Dendritic cell treated with granulocyte-macrophage colony-stimulating factor and Interleukin-4, amounts not matched to agents 40 ng/mL and 50 ng/mL, for 4 days (primary cell): ENCODE measurements around the gene SAA1.

ENCODE experiments used
- H3K27ac Mint-ChIP-seq: one replicate; pipeline ENCODE4 v1.8.0; 2022; ENCODE audit warnings: mild to moderate bottlenecking, mixed read lengths
- H3K27me3 Mint-ChIP-seq: one replicate; pipeline ENCODE4 v1.8.0; 2022; ENCODE audit warnings: mild to moderate bottlenecking, mixed read lengths
- H3K36me3 Mint-ChIP-seq: one replicate; pipeline ENCODE4 v1.8.0; 2022; ENCODE audit warnings: low read depth, mixed read lengths
- H3K4me1 Mint-ChIP-seq: one replicate; pipeline ENCODE4 v1.8.0; 2022; ENCODE audit warnings: low read depth, mixed read lengths
- H3K4me3 Mint-ChIP-seq: one replicate; pipeline ENCODE4 v1.8.0; 2022; ENCODE audit warnings: mild to moderate bottlenecking, moderate library complexity, mixed read lengths
- H3K9me3 Mint-ChIP-seq: one replicate; pipeline ENCODE4 v1.8.0; 2022; ENCODE audit warnings: mixed read lengths
- intact Hi-C: fragments of 100-400 bp; cut with micrococcal nuclease; formaldehyde crosslinking; loops from one replicate; pipeline ENCODE4 v1.15.0; 2022

SAA1 gene

DNA sequence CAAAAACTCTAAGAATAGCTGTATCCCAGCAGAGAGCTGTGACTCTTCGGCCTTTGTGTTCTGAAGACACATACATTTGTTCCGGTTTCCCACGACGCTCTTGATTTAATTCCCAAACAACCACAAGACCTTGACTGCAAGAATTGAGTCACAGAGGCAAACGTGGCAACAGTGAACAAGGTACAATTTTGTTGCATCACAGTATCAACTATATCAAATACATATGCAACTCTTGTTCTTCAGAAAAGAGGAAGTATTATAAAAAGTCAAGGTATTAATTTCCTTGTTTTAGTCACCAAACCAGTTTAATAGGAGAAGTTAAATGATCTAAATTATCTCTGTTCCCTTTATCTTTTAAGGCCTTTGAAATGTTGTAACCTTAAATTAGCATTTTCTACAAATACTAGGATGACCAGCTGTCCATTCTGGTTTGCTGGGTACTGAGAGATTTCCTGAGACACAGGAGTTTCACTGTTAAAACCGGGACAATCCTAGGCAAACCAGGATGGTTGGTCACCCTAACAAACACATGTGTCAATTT, 44.8 kb downstream of the SAA1 start:
- H3K4me3 Mint-ChIP-seq = no peak overlapping the region
- peaks cover 85% of the 10 kb centered on the region for H3K36me3 Mint-ChIP-seq
- peak overlapping the region; percentile 55 for H3K27ac Mint-ChIP-seq
- intact Hi-C loops = no loop called here
- no peaks in the 10 kb centered on the region for H3K27me3 Mint-ChIP-seq
- H3K4me1 Mint-ChIP-seq = peaks cover 51% of the 10 kb centered on the region
- H3K9me3 Mint-ChIP-seq = no peaks in the 10 kb centered on the region

DNA sequence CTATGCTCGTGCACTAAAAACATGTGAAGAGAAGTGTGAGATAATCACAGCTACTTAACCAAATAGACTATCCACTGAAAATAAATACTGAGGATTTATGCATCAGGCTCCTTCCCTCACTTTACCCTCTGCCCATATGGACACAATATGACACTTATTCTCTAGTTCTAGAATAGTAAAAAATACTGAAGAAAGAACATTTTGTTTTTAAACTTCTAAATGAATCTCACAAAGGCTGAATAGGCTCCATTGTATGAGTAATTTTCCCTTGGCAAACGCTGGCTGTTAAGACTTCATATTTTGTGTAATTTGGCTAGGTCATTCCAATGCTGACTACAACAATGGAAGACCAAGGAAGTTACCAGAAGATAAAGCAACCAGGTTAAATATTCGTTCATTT, 45.9 kb downstream of the SAA1 start:
- Mint-ChIP-seq H3K27me3 (no peaks in the 10 kb centered on the region), H3K4me3 (no peak overlapping the region), H3K36me3 (peaks cover 85% of the 10 kb centered on the region), H3K27ac (peak overlapping the region; percentile 55), H3K9me3 (no peaks in the 10 kb centered on the region), H3K4me1 (peaks cover 50% of the 10 kb centered on the region)
- intact Hi-C loops = no loop called here

DNA sequence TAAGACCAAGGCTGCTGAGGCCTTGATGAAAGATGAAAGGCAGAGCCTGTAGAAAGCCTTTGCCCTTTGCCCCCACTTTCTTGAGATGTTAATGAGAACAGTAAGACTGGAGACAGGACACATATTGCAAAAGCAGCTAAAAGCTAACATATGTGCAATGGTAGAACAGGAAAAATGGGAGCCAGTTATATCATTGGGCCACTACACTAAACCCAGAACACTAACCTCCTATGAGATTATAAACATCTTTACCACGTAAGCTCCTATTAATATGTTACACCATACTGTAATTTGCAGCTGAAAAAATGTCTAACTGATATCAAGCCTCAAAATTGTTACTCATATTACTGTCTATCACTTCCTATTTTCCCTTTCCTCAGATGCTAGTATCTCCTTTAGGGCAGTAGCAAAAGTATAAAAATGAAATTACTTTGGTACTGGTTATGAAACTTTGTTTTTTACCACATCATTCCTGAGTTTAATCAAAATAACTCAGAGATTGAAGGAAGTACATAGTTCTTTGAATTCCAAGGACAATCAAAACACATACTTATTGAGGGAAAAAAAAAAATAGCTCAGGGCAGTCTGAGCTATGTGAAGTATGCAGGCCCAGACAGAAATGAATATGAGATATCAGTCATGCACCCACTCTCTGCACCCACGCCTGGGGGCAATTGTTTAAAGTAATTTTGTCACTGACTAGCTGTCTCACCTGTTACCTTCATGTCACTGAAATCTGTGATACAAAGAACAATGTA, 46.8 kb downstream of the SAA1 start:
- Mint-ChIP-seq H3K27ac (peak overlapping the region; percentile 82), H3K9me3 (no peaks in the 10 kb centered on the region), H3K4me3 (peak overlapping the region; percentile 26), H3K27me3 (no peaks in the 10 kb centered on the region), H3K36me3 (peaks cover 85% of the 10 kb centered on the region), H3K4me1 (peaks cover 55% of the 10 kb centered on the region)
- intact Hi-C loops = loop anchor here (1.0 kb wide), 1 partner anchor 8 kb away; no protein-coding TSS in a partner anchor

DNA sequence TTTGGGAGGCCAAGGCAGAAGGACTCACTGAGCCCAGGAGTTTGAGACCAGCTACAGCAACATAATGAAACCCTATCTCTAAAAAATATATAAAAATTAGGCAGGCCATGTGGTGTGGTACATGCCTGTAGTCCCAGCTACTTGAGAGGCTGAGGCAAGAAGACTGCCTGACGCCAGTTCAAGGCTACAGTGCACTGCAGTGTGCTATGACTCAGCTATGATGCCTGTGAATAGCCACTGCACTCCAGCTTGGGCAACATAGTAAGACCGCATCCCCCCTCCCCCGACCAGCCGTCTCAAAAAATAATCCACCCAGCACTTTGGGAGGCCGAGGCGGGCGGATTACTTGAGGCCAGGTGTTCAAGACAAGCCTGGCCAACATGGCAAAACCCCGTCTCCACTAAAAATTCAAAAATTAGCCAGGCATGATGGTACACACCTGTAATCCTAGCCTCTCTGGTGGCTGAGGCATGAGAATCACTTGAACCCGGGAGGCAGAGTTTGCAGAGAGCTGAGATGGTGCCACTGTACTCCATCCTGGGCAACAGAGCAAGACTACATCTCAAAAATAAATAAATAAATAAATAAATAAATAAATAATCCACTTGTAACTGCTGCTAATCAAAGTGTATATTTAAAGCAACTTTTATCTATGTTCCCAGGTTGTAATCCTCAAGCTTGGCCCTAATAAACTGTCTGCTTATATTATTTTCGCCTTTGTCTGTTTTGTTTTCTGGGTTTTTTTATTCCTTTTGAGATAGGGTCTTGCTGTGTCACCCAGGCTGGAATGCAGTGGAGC, 48.1 kb downstream of the SAA1 start:
- Mint-ChIP-seq H3K4me3 (peak overlapping the region; percentile 41), H3K9me3 (no peaks in the 10 kb centered on the region), H3K36me3 (peaks cover 85% of the 10 kb centered on the region), H3K27ac (peak overlapping the region; percentile 82), H3K27me3 (no peaks in the 10 kb centered on the region), H3K4me1 (peaks cover 66% of the 10 kb centered on the region)
- intact Hi-C loops = loop anchor here (1.0 kb wide), 1 partner anchor 7 kb away; no protein-coding TSS in a partner anchor

DNA sequence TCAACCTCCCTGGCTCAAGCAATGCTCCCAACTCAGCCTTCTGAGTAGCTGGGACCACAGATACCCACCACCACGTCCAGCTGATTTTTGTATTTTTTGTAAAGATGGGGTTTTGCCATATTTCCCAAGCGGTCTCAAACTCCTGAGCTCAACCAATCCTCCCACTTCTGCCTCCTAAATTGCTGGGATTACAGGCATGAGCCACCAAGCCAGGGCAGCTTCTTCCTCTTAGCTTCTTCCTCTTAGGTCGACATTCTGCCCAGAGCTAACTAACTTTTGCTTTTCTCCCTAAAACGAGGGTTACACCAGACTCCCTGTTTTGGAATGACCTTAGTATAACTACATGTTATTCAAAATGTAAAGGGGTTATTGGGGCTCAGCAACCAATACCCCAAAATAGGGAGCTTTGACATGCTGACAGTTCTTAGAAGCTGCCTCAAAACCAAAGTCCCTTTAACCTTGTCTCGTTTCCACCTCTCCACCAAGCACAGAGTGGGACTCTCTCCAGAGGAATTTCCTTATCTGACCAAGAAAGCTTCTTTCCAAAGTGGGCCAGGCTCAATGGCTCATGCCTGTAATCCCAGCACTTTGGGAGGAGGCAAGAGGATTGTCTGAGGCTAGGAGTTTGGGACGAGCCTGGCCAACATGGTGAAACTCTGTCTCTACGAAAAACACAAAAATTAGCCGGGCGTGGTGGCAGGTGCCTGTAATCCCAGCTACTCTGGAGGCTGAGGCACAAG, 48.9 kb downstream of the SAA1 start:
- H3K36me3 Mint-ChIP-seq = peaks cover 85% of the 10 kb centered on the region
- peaks cover 74% of the 10 kb centered on the region for H3K4me1 Mint-ChIP-seq
- intact Hi-C loops = no loop called here
- H3K27ac Mint-ChIP-seq = peak overlapping the region; percentile 82
- H3K9me3 Mint-ChIP-seq = no peaks in the 10 kb centered on the region
- no peaks in the 10 kb centered on the region for H3K27me3 Mint-ChIP-seq
- peak overlapping the region; percentile 64 for H3K4me3 Mint-ChIP-seq

DNA sequence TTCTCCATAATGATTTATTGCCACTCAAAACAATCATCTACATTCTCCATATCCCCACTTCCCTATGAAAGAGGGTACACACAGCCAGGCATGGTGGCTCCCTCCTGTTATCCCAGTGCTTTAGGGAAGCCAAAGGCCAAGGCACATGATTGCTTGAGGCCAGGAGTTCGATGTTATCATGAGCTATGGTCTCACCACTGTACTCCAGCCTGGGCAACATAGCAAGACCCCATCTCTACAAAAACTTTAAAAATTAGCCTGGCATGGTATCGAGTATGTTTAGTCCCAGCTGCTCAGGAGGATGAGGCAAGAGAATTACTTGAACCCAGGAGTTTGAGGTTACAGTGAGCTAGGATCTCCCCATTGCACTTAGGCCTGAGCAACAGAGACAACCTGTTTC, 49.8 kb downstream of the SAA1 start:
- peaks cover 78% of the 10 kb centered on the region for H3K4me1 Mint-ChIP-seq
- no peaks in the 10 kb centered on the region for H3K27me3 Mint-ChIP-seq
- intact Hi-C loops = no loop called here
- peaks cover 84% of the 10 kb centered on the region for H3K36me3 Mint-ChIP-seq
- no peaks in the 10 kb centered on the region for H3K9me3 Mint-ChIP-seq
- peak overlapping the region; percentile 82 for H3K27ac Mint-ChIP-seq
- no peak overlapping the region for H3K4me3 Mint-ChIP-seq

DNA sequence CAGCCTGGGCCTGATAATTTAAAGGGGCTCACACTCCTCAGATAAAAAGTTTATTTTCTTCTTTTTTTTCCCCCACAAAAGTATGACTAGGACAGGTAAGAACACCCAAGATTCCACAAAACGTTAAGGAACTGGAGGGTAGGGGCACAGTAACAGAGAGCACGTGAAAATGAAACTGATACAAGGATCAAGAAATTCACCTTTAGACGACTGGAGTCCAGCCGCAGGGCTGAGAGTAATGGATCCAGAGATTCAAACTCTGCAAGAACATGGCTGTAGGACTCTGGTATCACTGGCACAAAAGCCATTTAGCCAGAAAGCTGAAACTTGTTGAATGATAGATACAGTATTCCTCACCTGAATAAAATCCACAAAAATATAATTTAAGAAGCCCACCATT, 51.5 kb downstream of the SAA1 start:
- intact Hi-C loops = no loop called here
- H3K9me3 Mint-ChIP-seq = no peaks in the 10 kb centered on the region
- no peaks in the 10 kb centered on the region for H3K27me3 Mint-ChIP-seq
- no peak overlapping the region for H3K27ac Mint-ChIP-seq
- no peak overlapping the region for H3K4me3 Mint-ChIP-seq
- peaks cover 69% of the 10 kb centered on the region for H3K4me1 Mint-ChIP-seq
- peaks cover 84% of the 10 kb centered on the region for H3K36me3 Mint-ChIP-seq
